Activated gamma-delta T cell treated with anti-CD3 and anti-CD28 coated beads, Interleukin-2, amount 50 U/mL, for 16 hours (primary cell): ENCODE measurements around the gene SPCS2.
"Not testable (repeated sequence)": the region's sequence is repeated elsewhere in the genome, so short reads cannot be mapped to it uniquely, and the experiment has no call there.

Experiments used
- DNase-seq: peaks from one replicate; pipeline ENCODE4 v3.0.0-alpha.2; 2020; ENCODE audit warnings: low read depth

The SPCS2 gene

DNA sequence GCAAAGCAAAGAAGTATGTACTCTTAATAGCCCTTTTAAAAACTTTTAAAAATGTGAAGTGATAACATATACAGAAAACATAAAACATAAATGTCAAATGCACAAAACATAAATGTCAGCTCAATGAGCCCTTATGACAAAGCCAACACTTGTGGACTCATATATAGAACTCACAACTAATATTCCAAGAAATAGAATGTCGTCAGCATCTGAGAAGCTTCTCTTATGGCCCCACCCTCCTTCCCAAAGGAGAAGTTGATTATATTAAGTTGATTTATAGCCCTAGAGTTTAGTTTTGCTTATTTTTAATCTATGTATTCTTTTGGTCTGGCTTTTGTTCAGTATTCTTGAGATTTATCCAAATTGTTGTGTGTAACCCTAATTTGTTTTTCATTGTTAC, 53.5 kb downstream of the SPCS2 start:
- no peak for DNase-seq

DNA sequence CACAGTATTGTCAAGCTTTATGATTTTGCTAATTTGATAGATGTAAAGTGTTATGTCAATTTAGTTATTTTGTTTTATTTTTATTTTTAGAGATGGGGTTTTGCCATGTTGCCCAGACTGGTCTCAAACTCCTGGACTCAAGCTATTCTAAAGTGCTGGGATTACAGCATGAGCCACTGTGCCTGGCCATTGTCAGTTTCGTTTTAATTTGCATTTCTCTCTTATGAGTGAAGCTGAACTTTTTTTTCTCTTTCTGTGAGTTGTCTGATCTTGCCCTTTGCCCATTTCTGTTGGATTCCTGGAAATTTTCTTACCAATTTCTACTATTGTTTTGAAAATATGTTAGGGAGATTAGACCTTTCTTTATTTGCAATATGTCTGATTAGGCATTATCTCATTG, 55.1 kb downstream of the SPCS2 start:
- no peak for DNase-seq

DNA sequence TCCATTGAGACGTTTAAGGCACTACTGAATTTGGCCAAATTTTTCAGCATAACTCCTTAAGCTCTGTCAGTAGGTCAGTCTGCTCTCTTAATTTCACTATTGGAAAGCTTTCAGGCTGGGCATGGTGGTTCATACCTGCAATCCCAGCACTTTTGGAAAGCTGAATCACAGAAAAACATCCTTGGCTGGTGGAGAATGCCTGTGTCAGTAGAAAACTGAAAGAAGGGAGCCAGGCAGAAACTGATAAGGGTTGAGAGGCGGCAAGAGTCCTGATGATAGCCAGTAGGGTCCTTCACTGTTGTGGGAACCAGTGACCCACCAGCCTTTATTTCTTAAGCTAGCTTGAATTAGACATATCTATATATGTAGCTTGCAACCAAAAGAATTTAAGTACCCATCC, 62.3 kb downstream of the SPCS2 start:
- DNase-seq: no peak

DNA sequence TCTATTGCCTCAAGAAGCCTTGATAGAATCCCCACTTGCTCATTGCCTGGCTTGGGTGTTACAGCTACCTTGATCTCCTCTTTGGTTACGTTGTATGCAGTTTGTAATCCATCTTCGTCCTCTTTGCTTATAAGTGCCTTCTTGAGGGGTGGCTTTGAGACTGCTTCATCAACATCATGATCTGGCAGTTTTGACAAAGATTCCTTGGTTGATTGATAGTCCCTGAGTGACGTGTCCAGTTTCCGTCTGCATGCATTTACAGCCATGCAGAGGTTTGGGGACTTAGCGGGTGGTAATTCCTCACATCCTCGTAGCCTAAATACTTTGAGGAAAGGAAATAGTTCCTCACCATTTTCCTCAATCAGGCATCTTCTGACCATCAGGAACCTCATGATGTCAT, 62.8 kb downstream of the SPCS2 start:
- DNase-seq: no peak

DNA sequence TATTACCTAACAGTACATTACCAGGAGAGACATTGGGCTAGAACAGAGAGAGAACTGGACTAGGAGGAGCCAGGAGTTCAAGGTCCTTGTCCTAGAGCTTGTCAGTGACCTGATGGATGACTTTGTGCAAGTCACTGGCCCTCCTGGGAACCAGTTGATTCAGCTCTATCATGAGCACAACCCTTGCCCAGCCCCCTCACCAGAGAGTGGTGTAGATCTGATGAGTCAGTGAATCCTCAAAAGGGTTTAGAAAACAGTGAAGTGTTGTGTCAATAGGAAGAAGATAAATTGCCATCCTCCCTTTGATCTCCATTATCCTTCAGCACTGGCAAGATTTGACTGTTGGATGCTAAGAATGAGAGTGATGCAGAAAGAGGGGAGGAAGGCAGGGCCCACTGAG, 64.0 kb downstream of the SPCS2 start:
- DNase-seq: no peak

DNA sequence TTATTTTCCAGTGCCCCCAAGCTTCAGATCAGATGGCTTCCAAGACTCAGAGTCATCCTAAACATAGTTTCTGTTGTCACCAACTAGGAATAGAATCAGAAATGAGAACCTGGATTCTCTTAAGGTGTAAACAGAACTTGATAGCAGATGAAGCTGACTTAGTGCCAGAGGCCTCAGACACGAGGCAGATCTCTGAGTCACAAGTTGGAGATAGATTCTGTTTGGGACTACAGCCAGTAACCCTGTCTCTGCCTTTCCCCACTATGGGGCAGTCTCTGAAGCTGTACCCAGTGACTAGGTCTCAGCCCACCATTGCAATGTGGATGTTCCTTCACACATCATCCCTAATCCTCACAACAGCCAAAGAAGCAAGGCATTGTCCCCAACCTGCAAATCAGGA, 65.1 kb downstream of the SPCS2 start:
- DNase-seq: no peak

DNA sequence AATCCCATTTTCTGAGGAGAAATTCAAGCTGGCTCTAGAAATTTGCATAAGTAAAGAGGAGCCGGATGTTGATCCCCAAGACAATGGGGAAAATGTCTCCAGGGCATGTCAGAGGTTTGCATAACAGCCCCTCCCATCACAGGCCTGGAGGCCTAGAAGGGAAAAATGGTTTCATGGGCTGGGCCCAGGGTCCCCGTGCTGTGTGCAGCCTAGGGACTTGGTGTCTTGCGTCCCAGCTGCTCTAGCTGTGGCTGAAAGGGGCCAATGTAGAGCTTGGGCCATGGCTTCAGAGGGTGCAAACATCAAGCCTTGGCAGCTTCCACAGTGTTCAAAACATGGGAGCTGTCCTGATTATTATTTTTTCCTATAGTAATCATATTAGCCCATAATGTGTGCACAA, 70.1 kb downstream of the SPCS2 start:
- not testable (repeated sequence) for DNase-seq

DNA sequence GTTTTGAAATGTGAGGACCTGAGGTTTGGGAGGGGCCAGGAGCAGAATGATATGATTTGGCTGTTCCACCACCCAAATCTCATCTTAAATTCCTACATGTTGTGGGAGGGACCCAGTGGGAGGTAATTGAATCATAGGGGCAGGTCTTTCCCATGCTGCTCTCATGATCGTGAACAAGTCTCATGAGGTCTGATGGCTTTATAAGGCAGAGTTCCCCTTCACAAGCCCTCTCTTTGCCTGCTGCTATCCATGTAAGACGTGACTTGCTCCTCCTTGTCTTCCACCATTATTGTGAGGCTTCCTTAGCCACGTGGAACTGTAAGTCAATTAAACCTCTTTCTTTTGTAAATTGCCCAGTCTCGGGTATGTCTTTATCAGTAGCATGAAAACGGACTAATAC, 71.3 kb downstream of the SPCS2 start:
- DNase-seq: not testable (repeated sequence)

DNA sequence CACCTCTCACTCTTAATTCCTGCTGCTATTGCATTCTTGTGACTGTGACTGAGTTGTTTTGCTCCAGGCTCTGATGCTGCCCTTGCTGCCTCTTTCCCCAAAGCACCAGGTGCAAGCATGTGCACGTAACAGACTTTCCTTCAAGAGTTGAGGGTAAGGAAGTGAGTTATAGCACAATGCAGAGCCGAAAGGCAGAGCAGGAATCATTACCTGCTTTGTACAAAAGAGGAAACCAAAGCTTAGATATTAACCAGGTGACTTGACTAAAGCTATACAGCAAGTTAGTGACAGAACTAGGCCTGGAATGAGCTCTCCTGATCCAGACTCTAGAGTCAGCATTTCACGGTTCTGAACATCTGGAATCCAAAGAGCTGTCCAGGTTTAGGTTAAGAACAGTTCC, 73.2 kb downstream of the SPCS2 start:
- no peak for DNase-seq

DNA sequence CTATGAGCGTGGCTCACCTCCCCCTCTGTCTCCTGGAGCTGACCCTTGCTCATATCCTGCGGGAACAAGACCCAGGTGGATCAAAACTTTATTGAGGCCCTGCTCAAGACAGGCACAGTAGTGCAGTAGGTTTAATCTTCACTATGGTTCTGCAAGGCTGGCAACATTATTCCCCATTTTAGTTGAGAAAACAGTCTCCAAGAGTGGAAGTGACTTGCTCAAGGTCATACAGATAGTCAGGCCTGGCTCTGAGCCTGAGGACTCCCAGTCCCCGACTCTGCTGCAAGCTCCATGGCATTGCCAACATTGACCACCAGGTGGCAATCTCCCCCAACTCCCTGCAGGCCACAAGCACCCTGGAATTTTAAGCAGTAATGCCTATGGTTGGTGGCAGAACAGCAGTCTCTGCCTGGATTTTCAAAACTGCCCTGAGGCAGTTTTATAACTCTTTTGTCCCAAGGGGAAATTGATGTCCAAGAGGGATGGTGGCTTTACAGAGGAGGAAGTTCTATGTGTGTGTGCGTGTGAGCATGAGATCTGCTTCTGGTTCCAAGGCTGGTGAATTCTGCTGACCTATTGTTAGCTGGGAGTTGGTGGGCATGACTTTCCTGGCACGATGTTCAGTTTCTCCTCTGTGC, 73.8 kb downstream of the SPCS2 start:
- DNase-seq: peak; percentile 59

DNA sequence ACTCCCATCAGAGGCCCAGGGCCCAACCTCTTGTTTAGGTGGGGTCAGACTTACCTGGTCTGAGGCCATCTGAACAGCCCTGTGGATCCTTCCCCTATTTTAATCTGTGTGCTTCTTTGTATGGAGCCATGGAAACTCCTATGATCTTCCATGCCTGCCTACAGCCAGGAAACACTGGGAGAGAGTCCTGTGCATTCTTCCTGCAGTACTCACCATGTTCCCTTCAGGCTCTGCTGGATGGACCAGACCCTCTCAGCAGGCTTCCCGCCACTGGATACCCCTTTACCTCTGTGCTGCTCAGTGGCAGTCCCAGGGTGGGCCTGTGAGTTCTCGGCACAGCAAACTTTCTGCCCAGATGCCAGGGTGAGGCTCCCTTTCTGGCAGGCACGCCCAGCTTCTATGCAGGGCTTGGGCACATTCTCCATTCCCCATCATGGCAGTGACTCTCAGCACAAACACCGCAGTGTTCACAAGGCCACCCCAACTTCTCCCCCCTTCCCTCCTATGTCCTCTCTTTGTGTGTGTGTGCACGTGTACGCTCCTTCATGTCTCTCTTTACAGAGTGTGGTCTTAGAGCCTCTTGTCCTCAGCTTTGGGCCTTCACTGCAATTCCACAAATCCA, 74.5 kb downstream of the SPCS2 start:
- no peak for DNase-seq

DNA sequence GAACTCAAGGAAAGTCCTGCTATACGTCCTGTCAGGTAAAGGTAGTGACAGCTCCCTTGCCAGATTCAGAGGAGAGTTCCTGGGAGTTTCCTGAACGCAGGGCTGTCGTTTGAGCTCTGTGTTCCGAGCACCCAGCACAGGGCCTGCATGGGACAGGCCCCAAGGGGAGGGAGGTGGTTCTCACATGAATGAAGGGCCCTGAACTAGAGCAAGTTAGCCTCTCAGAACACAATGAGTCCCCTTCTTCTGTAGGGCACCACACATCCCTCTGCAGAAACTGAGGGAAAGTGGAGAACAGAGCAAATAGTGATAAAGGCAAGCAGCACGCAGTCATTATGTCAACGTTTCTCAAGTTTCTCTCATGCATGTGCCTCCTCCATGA, 75.0 kb downstream of the SPCS2 start:
- no peak for DNase-seq

DNA sequence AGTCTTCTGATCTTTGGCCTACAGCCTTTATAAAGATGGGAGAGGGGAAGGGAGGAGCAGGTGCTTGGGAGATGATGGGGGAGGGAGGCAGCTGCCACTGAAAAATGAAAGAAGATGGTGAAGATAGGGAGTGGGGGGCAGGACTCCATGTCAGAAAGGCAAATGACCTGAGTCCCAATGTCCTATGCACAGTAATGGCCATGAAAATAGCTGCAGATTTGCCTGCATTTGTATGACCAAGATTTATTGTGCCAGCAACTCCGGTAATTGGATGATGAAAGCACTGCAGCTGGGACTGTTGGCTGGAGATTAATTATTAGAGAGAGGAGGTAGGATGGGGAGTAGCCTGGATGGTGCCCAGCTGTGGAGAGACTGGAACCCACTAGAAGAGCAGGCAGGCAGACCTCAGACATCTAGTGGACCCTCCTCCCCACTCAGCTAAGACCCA, 75.7 kb downstream of the SPCS2 start:
- DNase-seq: no peak

DNA sequence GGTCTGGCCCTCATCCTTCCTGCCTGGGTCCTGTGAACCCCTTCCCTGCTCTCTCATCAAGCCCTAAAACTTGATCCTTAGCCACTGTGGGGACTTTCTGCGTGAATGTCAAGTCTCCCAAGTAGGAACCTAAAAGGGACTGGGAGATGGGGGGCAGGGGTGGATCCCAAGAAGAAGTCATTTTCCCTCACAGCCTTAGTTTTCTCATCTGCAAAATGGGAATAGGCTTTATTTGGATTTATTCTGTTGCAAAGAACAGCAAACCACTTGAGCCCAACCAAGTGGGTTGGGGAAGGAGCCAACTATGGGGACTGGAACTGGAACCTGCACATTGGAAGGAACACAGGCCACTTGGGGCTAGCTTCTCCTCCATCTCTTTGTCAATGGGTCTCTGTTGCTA, 76.5 kb downstream of the SPCS2 start:
- no peak for DNase-seq

DNA sequence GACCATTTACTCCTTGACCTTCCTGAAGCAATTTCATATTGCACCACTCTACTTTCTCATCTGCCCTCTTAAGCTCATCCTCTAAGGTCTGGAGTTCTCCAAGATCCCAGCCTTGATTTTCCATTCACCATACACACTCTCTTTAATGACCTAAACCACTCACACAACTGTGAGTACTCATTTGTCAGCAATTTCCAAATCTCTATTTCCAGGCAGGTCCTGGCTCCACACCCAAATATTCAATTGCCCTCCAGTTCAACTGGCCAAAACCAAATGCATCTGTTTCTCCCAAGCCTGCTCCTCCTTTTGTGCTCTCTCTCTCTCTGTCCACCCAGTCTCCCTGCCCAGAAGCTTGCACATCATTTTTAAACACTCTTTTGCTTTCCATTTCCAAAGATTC, 79.3 kb downstream of the SPCS2 start:
- DNase-seq: no peak
